GM18951 (cell line): ENCODE results near the gene N4BP2.

Experiments
- POLR2A ChIP-seq: IDR thresholded peaks from 4 replicates; pipeline ENCODE4 v1.6.1; 2011; ENCODE audit warnings: mild to moderate bottlenecking; ENCODE audit not compliant: insufficient read length, insufficient read depth; ENCODE audit errors: extremely low read depth
- in situ Hi-C: fragments of 300-500 bp; cut with MboI; formaldehyde crosslinking; loops from one replicate; pipeline ENCODE4 v1.12.0; 2022; ENCODE audit warnings: low sequenced_read_pairs, mixed read lengths, inconsistent platforms; ENCODE audit not compliant: unreplicated experiment

Gene N4BP2

GRCh38 chr4:40195182-40196177 lies 138.8 kb downstream of the N4BP2 start:
- in situ Hi-C loops: loop anchor here (5.0 kb wide), 1 partner anchor 43 kb away; no protein-coding TSS in a partner anchor
- no peak for TF ChIP-seq POLR2A

GRCh38 chr4:40196272-40196671 lies 139.6 kb downstream of the N4BP2 start:
- TF ChIP-seq POLR2A: no peak
- in situ Hi-C loops: loop anchor here (5.0 kb wide), 1 partner anchor 44 kb away; no protein-coding TSS in a partner anchor

DNA sequence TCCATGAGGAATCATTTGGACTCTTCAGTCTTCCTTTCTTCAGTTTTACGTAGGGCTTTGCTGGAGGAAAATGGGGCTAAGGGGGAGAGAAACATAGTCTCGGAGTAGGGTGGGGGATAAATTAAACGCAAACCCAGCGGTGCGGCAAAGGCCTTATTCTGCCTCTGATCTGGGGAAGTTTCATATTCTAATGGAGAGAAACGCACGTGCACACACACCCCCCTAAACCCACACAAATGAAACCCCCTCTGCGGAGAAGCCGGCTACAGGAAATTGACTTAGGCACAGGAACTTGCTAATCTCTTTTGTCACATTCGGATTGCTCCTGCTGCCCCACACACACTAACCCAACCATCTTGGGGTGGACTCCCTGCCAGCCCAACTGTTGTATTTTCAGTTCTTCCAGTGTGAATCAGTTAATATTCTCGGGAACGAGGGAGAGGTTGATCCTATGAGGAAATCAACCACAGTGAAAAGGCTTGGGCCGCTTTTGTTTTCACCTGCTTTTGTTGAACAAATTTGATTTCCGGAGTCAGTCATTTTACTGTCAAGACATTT lies 140.2 kb downstream of the N4BP2 start, which contains the start of gene RHOH:
Gene RHOH, plus strand, starts transcription at position 308 of the 558 bp plus-strand sequence. CDS start 46,356 bp downstream, outside the sequence.
- in situ Hi-C loops: loop anchor here (5.0 kb wide), 1 partner anchor 45 kb away; no protein-coding TSS in a partner anchor
- peak; percentile 76 for TF ChIP-seq POLR2A

DNA sequence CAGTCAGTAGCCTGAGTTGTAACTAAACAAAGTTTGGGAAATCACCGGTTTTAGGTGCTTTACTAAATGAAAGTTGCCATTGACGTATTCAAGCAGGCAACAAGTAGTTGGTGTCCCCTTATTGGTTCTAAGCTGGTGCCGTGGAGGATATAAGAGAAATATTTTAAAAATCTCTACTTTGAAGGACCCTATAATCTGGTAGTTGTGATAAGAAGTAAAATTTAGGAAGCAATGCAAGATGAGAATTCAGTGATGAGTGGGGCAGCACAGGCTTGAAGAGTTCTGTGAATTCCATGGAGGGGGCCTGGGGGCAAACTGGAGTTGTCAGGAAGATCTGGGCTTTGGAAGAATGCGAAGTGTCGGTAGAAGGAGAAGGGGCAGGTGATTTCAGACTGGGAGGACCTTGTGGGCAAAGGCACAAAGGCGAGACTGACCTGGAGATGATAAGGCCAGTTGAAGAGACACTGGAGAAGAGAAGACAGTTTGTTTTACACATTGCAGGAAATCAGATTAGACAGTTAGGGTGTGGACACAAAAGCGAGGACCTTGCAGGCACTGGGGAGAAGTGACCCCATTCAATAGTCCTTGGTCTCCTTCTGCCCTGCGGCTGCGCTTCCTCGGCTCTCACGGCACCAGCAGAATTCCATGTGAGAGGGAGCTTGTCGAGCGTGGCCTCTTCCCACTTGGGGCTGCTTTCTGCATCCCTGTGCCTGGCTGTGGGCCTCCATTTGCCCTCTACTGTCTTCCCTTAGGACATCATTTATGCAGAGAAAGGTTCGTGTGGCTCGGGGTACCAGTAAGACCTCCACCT lies 141.4 kb downstream of the N4BP2 start:
- peak; percentile 36 for TF ChIP-seq POLR2A
- in situ Hi-C loops: loop anchor here (5.0 kb wide), 1 partner anchor 46 kb away; no protein-coding TSS in a partner anchor

DNA sequence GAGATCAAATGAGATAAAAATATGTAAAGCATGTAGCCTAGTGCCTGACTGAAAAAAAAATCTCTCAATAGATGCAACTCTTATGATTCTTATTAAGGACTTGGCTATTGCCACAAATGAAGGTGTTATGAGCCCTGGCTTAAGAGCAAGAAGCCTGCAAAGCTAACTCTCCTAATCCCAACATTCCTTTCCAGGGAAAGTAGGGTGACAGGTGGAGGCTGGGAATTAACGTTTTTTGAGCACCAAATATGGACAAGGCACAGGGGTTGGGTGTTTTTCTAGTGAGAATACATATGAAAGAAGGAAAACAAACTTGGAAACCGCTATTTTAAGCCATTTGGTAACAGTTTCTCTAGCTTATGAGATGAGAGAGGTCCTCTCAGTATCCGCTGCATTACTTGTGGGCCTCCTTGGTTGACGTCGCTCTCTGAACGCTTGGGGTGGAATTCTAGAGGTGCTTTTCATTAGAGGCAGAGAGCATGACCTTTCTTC lies 142.6 kb downstream of the N4BP2 start:
- TF ChIP-seq POLR2A: peak; percentile 24
- in situ Hi-C loops: loop anchor here (5.0 kb wide), 1 partner anchor 47 kb away; no protein-coding TSS in a partner anchor

- in situ Hi-C loops: loop anchor here (5.0 to 25.0 kb wide), 2 partner anchors 48 to 112 kb away; no protein-coding TSS in a partner anchor
- peak; percentile 62 for TF ChIP-seq POLR2A
These were observed 143.6 kb downstream of the N4BP2 start for GRCh38 chr4:40199999-40200874.

GRCh38 chr4:40200875-40201801 lies 144.5 kb downstream of the N4BP2 start:
- TF ChIP-seq POLR2A: peak; percentile 27
- in situ Hi-C loops: loop anchor here (25.0 kb wide), 1 partner anchor 111 kb away; no protein-coding TSS in a partner anchor

DNA sequence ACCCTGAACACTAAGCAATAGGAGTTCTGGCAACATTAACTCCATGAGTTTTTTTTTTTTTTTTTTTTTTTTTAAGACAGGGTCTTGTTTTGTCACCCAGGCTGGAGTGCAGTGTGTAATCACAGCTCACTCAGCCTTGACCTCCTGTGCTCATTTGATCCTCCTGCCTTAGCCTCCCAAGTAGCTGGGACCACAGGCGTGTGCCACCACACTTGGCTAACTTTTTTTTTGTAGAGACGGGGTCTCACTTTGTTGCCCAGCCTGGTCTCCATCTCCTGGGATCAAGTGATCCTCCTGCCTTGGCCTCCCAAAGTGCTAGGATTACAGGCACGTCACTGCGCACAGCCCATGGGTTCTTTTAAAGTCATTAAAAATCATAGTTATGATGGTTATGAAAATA lies 145.2 kb downstream of the N4BP2 start:
- in situ Hi-C loops: loop anchor here (25.0 kb wide), 1 partner anchor 110 kb away; no protein-coding TSS in a partner anchor

GRCh38 chr4:40202474-40202873 lies 145.8 kb downstream of the N4BP2 start:
- TF ChIP-seq POLR2A: no peak
- in situ Hi-C loops: loop anchor here (25.0 kb wide), 1 partner anchor 110 kb away; no protein-coding TSS in a partner anchor

More for the DNA sequence above, 145.2 kb downstream of the N4BP2 start:
- TF ChIP-seq POLR2A: no peak

GRCh38 chr4:40204507-40205258 lies 148.0 kb downstream of the N4BP2 start:
- in situ Hi-C loops: loop anchor here (25.0 kb wide), 1 partner anchor 108 kb away; no protein-coding TSS in a partner anchor
- TF ChIP-seq POLR2A: no peak
